Measurements from ENCODE around the gene C14orf180. TPM values are rescaled to one million over a fixed set of nuclear protein-coding genes. Genes with fewer than 3 reads are reported as not detected.

Gene C14orf180
- total and polyA plus RNA-seq, 2 donors from 2014 or later: 2.1 to 3.1 TPM

DNA sequence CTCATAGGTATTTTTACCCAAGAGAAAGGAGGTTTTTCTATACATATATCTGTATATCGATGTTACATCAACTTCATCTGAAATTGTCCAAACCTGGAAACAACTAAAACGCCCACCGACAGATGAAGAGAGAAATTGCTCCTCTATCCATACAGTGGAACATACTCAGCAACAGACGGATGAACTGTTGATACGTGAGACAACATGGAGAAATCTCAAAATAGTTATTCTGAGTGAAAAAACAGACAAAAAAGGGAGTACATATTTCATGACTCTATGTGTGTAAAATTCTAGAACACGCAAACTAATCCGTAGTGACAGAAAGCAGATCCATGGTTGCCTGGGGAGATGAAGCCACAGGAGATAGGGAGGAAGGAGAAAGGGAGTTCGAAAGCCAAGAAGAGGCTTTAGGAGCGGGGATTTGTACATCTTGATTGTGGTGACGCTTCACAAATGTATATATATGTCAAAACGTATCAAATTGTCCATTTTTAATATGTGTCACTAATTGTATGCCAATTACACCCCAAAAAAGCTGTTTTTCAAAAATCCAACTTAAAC, 37.6 kb upstream of the C14orf180 start:
- no peak for TF ChIP-seq CTCF (IDR thresholded peaks at IDR 0.05; ENCODE audit: borderline replicate concordance, extremely low read depth, insufficient read depth)
- H3K36me3 ChIP-seq (ENCODE audit: control insufficient read depth in 2 of 3, insufficient read depth in 3 of 3, low read length in 3 of 3): no peaks in the 10 kb centered on the region
- H3K27ac ChIP-seq (ENCODE audit: low read depth in 2 of 2, low read length in 2 of 2): no peak overlapping the region
- H3K4me1 ChIP-seq (ENCODE audit: control insufficient read depth in 2 of 3, insufficient read depth in 2 of 3, low read depth in 1 of 3, low read length in 3 of 3): no peaks in the 10 kb centered on the region
- intact Hi-C loops (cut with DNase I): no loop called here
- no peaks in the 10 kb centered on the region for H3K9me3 ChIP-seq (ENCODE audit: control insufficient read depth in 2 of 3, insufficient read depth in 1 of 3, low read length in 3 of 3)
- FAIRE-seq (no peak), DNase-seq (no peak)
- peaks cover 6% of the 10 kb centered on the region for H3K27me3 ChIP-seq (ENCODE audit: control insufficient read depth, insufficient read depth, low read length)
- no peak overlapping the region for H3K4me3 ChIP-seq (ENCODE audit: low read length in 3 of 3)
- H3K9ac ChIP-seq (ENCODE audit: low read length in 3 of 3): no peak overlapping the region

DNA sequence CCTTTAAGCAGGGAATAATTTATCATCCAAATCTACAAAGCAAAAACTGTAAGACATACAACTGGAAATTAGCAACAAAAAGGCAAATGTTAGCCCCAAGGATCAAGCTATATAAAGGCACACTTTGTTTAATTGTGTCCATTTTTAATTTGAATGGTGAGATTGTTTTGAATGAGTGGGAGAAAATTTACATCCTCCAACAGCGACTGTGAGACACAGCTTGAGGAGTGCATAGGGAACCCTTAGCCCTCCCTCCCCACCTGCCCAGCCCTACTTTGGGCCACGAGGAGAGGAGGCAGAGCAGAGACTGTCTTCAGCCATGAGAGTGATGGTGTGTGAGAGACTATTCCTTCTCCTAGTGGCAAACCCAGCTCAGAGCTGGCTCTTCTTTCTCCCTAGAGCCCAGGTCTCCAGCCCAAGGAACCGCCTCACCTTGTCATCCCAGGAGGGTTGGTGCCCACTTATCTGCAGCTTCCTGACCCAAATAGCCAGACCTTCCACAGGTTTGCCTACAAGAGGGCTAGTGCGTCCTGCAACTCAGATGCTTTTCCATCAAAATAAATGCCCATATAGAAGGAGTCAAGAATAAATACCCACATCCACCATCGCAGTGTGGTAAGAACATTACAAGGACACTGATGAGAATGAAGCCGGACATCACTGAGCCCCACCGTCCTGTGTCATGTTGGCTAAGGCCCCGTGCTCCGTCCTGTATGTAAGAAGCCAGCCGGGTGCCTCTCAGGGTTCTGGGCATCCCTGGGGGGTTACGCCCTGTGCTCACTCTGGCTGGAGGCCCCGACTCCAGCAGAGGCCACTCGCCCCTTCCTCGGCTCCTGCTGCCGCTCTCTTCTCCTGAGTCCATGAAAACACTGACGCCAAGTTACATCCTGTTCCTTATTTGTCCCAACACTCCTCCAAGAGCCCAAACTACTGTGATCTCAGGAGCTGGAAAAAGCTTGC, 36.4 kb upstream of the C14orf180 start:
- Histone ChIP-seq H3K4me3 (ENCODE audit: low read length in 3 of 3) (no peak overlapping the region), H3K36me3 (ENCODE audit: control insufficient read depth in 2 of 3, insufficient read depth in 3 of 3, low read length in 3 of 3) (no peaks in the 10 kb centered on the region), H3K9me3 (ENCODE audit: control insufficient read depth in 2 of 3, insufficient read depth in 1 of 3, low read length in 3 of 3) (no peaks in the 10 kb centered on the region), H3K4me1 (ENCODE audit: control insufficient read depth in 2 of 3, insufficient read depth in 2 of 3, low read depth in 1 of 3, low read length in 3 of 3) (no peaks in the 10 kb centered on the region), H3K27me3 (ENCODE audit: control insufficient read depth, insufficient read depth, low read length) (peaks cover 6% of the 10 kb centered on the region), H3K27ac (ENCODE audit: low read depth in 2 of 2, low read length in 2 of 2) (no peak overlapping the region), H3K9ac (ENCODE audit: low read length in 3 of 3) (no peak overlapping the region)
- DNase-seq (peak in 2 of 5 donors; percentile 24 to 44), FAIRE-seq (no peak)
- no peak for TF ChIP-seq CTCF (IDR thresholded peaks at IDR 0.05; ENCODE audit: borderline replicate concordance, extremely low read depth, insufficient read depth)
- intact Hi-C loops (cut with DNase I): no loop called here

- H3K27ac ChIP-seq (ENCODE audit: low read depth in 2 of 2, low read length in 2 of 2): no peak overlapping the region
- no peaks in the 10 kb centered on the region for H3K4me1 ChIP-seq (ENCODE audit: control insufficient read depth in 2 of 3, insufficient read depth in 2 of 3, low read depth in 1 of 3, low read length in 3 of 3)
- no peaks in the 10 kb centered on the region for H3K9me3 ChIP-seq (ENCODE audit: control insufficient read depth in 2 of 3, insufficient read depth in 1 of 3, low read length in 3 of 3)
- no peak for FAIRE-seq
- H3K36me3 ChIP-seq (ENCODE audit: control insufficient read depth in 2 of 3, insufficient read depth in 3 of 3, low read length in 3 of 3): no peaks in the 10 kb centered on the region
- no peak for TF ChIP-seq CTCF (IDR thresholded peaks at IDR 0.05; ENCODE audit: borderline replicate concordance, extremely low read depth, insufficient read depth)
- peaks cover 6% of the 10 kb centered on the region for H3K27me3 ChIP-seq (ENCODE audit: control insufficient read depth, insufficient read depth, low read length)
- H3K9ac ChIP-seq (ENCODE audit: low read length in 3 of 3): no peak overlapping the region
- peak in 1 of 5 donors; percentile 13 for DNase-seq
- intact Hi-C loops (cut with DNase I): no loop called here
- no peak overlapping the region for H3K4me3 ChIP-seq (ENCODE audit: low read length in 3 of 3)
Measured at GRCh38 chr14:104544362-104544961, 35.1 kb upstream of the C14orf180 start.
